SU-DHL-6 (cell line): ENCODE measurements around the gene PDHB.
A peak's percentile ranks its signal among the peaks of the same experiment; 100 is the strongest.

Source experiments
- EZH2phosphoT487 ChIP-seq: fragments of 200-600 bp; sonication (generic), shearing (Covaris generic); conservative IDR thresholded peaks from 2 replicates; pipeline ENCODE4 v1.6.1; 2018; ENCODE audit warnings: mild to moderate bottlenecking, antibody characterized with exemption, low read length, moderate library complexity, mixed read lengths
- TF ChIP-seq, protein P1 (sequence below): fragments of 200-600 bp; sonication (generic); IDR thresholded peaks from one replicate; pipeline ENCODE4 v1.5.1; 2017; ENCODE audit warnings: antibody characterized with exemption, mild to moderate bottlenecking, low read length, moderate library complexity; ENCODE audit not compliant: insufficient read depth, poor library complexity, severe bottlenecking

DNA sequence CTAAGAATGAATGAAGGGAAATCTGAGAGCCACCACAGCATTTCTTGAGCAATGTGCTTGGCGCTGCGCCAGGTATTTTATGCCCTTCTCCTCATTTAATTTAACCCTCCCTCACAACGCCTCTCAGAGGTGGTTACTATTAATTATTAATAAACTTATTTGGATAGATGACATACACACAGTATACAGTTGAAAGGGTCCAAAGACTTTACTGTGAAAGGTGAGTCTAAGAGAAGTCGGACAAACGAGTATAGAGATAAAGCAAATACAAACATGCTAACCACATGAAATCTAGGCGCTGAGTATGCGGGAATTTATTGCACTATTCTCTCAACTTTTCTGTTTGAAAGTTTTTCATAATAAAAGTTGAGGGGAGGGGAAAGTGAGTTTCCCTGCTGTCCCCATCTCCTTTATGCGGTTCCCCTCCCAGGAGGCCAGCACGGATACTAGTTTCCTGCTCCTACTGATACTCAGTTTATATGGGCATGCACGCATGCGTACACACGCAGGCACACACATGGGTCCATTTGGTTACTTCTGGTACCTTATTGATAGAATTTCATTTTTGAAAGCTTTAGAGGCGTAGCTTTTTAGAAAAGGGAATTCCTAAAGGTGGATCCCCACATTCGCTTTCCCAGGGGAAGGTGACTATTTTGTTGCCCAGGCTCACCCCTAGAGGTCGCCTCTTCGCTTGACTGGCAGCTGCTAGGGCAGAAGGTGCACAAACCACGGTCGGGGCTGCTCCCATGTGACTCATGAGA, 29.7 kb upstream of the PDHB start:
- TF ChIP-seq EZH2phosphoT487, result no peak
- TF ChIP-seq, protein P1, sequence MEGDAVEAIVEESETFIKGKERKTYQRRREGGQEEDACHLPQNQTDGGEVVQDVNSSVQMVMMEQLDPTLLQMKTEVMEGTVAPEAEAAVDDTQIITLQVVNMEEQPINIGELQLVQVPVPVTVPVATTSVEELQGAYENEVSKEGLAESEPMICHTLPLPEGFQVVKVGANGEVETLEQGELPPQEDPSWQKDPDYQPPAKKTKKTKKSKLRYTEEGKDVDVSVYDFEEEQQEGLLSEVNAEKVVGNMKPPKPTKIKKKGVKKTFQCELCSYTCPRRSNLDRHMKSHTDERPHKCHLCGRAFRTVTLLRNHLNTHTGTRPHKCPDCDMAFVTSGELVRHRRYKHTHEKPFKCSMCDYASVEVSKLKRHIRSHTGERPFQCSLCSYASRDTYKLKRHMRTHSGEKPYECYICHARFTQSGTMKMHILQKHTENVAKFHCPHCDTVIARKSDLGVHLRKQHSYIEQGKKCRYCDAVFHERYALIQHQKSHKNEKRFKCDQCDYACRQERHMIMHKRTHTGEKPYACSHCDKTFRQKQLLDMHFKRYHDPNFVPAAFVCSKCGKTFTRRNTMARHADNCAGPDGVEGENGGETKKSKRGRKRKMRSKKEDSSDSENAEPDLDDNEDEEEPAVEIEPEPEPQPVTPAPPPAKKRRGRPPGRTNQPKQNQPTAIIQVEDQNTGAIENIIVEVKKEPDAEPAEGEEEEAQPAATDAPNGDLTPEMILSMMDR, result peak; percentile 88
